ENCODE data around the gene TSHR.

- no peak for TF ChIP-seq CTCF (IDR thresholded peaks at IDR 0.05)
- TF ChIP-seq POLR2A (IDR thresholded peaks at IDR 0.05), result no peak
These were observed 22.1 kb upstream of the TSHR start for GRCh38 chr14:80933282-80933681.

Data from Peyer's patch (tissue), 4 donors.